Stimulated activated CD8-positive, alpha-beta memory T cell treated with anti-CD3 and anti-CD28 coated beads, Interleukin-7, amount 100 ng/mL, for 24 hours (primary cell): ENCODE data around the gene ATP2B3.

Experiments
- DNase-seq: peaks from one replicate; pipeline ENCODE4 v3.0.0-alpha.2; 2020; ENCODE audit warnings: low read depth

Gene ATP2B3

DNA sequence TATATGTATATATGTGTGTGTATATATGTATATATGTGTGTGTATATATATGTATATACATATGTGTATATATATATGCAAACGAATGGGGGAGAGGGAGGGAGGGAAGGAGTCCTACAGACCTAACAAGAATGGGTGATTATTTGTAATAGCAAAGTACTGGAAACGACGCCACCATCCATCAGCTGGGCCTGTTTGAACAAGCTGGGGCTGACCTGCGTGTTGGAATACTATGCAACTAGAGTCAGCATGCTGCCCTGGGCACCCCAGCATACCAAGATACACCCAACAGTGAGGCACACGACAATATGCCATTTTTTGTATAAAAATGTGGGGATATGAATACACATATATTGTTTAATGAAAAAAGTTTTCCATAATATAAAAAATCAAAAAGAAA lies 103.1 kb downstream of the ATP2B3 start:
- no peak for DNase-seq

DNA sequence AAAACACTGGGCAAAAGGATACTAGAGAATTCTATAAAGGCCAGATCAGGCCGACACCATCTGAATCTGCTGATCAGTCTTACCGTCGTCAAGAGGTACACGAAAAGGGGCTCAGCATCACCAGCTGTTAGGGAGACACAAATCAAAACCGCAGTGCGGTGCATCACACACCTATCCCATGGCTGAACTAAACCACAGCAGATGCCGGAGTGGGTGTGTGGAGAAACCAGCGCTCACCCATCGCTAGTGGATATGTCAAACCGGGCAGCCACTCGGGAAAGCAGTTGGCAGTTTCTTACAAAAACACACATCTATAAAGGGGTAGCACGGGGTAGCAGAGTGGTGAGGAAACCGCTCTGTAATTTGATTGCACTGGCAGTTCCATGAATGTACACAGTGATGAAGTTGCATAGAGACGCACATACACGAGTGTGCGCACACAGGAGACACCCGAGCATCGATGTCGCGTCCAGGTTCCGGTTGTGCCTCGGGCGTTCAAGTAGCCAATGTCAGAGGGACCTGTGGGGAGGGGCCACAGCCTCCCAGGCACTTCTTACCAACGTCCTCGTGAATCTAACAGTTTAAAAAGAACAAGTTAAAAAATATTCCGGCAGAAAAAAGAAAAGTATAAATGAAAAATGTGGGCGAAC lies 104.6 kb downstream of the ATP2B3 start:
- DNase-seq, result no peak

DNA sequence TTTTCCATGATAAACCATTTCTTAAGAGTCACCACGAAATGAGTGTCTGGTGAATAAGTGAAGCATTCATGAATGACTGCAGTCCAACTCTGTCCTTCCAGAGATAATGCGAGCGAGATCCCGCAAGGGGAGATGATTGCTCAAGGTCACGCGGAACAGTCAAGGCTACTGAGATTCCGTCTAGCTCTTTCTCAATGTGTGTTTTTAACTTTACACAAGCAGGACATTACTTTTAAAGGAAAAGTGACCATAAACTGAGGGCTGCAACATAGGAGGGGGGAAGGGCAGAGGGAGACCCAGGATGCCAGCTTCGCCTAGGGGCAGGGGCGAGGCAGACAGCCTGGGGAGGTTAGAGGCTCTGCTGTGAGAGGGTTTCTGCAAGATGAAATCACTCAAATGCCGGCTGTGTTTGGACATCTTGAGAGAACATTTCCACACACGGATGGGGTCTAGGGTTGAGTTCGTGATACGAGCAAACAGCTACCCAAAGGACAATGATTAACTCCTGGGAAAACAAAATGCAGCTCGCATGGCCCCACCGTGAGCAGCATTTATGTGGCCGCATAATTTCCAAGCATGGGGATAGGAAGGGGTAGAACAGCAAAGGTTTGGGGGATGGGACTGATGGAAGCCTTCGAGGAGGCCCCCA lies 105.3 kb downstream of the ATP2B3 start:
- no peak for DNase-seq

DNA sequence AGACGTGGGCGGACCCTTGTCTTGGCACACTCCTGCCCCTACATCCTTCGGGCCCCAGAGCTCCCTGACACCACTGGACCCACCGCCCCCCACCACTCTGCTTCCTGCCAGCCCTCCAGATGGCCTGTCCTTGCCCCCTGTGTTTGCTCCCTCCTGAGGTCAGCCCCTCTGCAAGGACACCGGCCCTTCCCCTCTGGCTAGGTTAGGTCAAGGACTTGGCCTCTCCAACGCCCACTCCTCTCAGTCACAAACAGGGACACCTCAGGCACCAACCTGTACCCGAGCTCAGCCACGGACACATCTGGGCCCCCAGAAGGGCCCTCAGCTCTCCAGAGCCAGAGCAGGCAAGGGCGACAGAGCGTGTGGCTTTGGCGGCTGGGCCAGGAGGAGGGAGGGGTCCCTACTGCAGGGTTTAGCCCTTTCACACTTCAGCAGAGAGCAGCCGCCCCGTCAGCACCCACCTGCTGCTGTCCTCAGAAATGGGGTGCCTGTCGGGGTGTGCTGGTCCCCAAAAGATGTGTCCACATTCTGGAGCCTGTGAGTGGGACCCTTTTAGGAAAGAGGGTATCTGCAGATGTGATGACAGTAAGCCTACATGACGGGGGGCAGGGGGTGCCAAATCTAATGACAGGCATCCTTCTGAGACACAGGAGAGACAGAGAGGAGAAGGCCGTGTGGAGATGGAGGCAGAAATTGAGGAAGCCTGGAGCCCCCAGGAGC lies 106.0 kb downstream of the ATP2B3 start:
- no peak for DNase-seq

DNA sequence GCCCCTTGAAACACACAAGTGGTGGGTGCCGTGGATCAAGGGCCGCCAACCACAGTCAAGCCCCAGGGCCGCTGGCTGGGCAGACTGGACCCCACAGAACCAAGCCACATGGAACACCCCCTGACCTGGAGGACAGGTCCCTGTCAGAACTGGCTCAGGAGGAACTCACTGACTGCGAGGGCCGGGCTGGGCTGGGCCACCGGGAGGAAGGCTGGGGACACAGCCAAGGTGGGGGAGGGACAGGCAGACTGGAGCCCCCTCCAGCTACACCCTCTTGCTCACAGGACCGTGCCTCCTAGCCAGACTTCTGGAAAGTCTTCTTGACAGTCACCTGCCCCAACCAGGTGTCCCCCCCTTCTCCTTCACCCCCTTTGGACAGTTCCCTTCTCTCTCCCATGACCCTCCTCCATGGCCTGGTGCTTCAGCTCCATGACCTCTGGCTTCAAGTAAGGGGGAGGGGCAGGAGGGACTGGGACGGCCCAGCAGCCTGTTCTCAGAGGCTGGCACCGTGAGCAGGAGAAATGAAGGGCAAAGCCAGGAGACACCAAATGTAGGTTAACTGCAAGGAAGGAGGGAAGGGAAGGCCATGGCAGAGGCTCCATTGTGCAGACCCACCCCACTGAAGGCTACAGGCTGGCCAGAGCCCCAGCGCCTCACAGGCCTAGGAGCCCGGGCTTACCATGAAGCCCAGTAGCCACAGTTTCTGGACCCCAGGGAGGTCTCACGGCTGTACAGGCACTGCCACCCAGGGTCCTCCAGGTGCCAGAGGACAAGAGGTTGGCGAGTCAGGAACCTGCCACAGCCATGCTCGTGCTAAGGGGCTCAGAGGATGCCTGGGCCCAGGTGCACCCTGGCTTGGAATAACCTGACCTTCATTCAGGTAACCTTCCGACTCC lies 107.0 kb downstream of the ATP2B3 start:
- DNase-seq, result no peak

DNA sequence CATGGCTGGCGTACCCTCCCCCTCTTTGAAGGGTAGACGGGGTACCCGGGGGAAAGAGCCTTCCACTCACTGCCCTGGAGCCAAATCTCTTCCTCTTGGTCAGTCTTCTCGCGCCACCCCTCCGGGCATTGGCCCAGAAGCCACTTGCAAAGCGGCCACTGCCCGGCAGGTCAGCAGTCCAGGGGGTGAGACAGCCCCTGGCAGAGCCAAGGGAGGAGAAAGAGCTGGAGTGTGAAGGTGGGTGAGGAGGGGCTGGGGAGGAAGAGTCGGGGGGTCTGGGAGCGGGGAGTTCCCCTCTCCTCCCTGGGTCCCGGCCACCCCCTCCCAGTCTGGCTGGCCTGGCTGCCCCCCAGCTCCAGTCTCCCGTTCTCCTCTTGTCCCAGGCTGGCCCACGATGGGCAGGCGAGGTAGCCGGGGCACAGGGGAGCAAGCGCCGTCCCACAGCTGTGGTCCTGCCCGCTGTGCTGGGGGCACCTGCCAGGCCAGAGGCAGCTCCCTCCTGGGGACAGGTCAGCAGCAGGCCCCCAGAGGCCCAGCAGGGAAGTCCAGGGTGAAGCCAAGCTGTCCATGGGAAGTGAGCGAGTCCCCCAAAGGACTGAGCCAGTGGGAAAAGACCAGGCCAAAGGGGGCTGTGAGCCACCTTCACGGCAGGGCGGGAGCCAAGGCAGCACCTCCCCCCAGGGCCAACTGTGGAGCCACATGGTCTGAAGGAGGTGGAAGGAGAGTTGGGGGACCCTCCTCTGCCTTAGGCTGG lies 108.0 kb downstream of the ATP2B3 start:
- DNase-seq, result no peak

DNA sequence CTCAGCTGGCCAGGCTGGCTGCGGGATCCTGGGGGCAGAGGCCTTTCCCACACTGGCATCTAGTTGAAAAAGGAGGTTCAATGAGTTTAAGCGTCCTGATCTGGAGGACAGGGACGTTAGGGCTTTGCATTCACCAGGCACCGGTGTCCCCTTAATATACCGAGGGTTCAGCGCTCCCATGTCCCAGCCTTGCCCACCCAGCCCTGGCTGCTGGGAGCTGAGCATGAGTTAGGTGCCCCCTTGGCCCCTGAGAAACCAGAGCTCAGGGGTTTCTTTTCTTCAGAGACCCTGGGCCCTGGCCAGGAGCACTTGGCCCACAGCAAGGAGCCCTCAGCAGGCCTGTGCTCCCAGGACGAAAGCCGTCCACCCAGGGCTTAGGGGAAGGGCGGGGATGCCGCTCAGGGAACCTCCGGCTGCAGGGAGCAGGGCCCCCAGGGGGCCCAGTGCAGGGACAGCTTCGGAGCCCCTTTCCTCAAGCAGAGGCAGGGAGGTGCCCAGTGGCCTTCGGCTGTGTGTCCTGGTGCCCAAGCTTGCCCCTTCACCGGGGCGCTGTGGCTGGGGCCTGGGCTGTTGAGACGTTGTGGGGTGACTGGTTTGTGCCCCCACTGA lies 108.7 kb downstream of the ATP2B3 start:
- no peak for DNase-seq

DNA sequence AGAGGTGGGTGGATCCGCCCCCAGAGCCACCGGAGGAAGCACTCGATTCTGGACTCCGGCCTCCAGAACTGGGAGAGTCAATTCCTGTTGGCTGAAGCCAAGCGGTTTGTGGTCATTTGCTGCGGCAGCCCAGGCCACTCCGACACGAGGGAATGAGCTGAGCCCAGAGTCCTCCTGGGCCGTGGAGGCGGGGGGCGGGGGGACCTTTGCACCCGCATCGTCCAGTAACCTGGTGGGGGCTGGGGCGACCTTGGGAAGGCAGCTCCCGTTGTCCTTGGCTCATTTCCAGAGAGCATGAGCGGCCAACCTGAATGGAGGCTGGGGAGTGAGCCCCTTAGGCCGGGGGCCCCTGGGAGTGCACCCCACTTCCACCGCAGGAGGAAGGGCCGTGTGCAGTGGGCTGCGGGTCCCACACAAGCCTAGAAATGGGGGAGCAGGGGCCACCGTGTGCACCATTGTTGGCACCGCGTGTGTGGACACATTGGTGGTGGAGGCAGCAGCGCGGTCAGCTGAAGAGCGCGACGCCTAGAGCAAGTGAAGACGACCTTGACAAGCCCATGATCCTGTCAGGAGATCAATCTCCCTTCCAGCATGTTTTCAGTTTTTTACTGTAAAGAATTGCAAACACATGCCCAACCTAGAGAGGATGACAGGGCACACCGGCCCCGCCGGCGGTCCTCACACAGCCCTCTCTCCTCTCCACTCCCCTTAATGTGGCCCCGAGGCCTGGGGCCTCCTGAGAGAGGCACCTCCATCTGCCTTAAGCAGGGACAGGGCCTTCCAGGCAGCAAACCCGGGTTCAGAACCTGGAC lies 109.6 kb downstream of the ATP2B3 start:
- no peak for DNase-seq

DNA sequence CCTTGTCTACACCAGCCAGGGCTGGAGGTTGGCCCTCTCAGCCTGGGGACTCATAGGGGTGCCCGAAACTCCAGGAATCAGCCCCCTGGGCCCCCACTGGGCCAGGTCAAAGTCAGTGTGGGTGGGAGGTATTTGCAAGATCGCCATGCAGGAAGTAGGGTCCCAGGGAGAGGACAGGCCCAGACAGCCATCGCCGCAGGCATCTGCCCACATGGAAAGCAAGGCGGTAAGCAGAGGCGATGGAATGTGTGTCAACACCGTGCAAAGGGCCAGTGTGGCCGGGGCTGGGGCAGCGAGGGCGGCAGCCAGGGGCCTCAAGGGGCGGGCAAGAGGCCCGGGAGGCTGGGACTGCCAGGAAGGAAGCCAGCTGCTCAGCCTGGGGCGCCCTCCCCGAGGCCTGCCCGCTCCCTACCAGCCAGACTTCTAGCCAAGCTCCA lies 110.3 kb downstream of the ATP2B3 start:
- DNase-seq, result no peak

DNA sequence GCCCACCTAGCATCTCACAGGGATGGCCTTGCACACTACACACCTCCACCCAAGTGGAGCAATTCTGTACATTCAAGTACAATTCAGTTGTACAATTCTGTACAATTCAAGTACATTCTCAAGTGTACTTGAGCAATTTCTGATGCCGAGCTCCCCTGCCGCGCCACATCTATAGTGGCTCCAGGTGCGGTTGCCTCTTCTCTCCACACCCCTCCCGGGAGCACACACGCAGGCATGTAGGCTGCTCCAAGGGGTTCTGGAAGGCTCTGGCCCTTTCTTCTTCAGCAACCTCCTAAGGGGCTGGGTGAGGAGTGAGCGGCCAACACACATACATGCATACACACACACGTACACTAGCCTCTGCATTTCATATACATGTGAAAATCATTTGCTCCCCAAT lies 110.7 kb downstream of the ATP2B3 start:
- DNase-seq, result no peak

DNA sequence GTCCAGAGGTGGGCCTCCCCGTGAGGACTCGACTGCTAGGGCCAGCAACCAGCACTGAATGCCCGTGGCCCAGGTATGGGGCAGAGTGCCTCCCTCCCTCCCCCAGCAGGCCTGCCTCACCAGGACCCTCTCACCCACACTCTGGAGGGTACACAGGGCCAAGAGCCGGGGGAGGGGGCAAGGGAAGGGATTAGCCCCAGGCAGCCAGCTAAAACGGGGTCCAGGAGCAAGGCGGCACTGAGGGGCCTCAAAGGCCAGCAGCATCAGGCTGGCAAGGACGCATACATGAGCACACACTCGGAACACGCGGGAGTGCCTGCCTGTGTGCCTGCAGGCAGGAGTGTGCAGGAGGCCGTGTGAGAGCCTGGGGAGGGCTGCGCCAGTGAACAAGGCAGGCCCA lies 111.2 kb downstream of the ATP2B3 start:
- no peak for DNase-seq

DNA sequence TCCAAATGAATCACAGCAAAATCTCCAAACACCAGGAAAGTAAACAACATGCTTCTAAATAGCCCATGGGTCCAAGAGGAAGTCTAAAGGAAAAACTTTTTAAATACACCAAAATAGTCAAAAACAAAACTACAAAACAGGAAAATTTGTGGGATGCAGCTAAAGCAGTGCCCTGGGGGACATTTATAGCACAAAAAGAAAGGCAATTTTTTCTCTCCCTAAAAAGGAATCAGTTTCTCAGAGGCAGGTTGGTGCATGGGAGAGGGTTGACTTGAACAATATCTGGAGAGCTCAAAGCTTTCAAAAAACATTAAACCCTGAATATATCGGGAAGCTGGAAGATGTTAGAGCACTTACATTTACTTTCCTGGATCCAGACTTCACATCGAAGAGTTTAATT lies 113.9 kb downstream of the ATP2B3 start:
- no peak for DNase-seq

DNA sequence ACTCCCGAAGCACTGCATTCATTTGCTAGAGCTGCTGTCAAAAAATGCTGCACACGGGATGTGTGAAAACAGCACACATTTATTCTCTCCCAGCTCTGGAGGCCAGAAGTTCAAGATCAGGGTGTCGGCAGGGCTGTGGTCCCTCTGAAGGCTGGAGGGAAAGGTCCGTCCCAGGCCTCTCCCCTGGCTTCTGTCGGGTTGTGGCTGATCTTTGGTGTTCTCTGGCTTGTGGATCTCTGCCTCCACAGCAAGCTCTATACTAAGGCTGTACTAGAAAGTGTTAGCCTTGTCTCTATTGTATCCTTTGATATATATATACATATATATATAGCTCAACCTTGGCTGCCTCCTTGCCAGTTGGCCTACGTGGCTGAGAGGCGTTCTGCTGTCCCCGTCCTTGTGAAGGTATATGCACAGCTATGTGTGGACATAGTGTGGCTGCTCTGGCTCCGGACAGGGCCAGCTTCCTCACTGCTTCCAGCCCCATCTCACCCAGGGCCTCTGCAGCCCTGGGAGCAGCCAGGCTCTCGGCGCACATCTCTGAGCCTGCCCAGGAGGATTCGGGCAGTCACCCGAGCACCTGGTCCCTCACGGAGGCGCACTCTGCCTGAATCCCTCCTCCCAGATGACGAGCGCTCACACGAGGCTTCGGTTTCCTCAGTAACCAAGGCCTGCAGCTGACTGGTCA lies 114.6 kb downstream of the ATP2B3 start:
- no peak for DNase-seq
